HG02840 (cell line): ENCODE results near the gene TTLL11.
"Not testable (repeated sequence)": the region's sequence is repeated elsewhere in the genome, so short reads cannot be mapped to it uniquely, and the experiment has no call there.

Experiments
- ATAC-seq: cut with Tn5 transposase; IDR thresholded peaks from one replicate; pipeline ENCODE4 v1.9.1; 2021; ENCODE audit warnings: mild to moderate bottlenecking, moderate library complexity, moderate number of reproducible peaks; ENCODE audit not compliant: unreplicated experiment, low FRiP score

TTLL11 gene

GRCh38 chr9:122126331-122127261, 33.5 kb upstream of the TTLL11 start:
- ATAC-seq, result no peak

GRCh38 chr9:122125509-122126330, 32.6 kb upstream of the TTLL11 start:
- ATAC-seq, result no peak

- ATAC-seq, result no peak
Measured at GRCh38 chr9:122125158-122125508, 32.0 kb upstream of the TTLL11 start.

- no peak for ATAC-seq
Measured at GRCh38 chr9:122124528-122124927, 31.4 kb upstream of the TTLL11 start.

- no peak for ATAC-seq
Measured at GRCh38 chr9:122124048-122124447, 30.9 kb upstream of the TTLL11 start.

GRCh38 chr9:122122903-122123632, 30.0 kb upstream of the TTLL11 start:
- no peak for ATAC-seq

- no peak for ATAC-seq
Measured at GRCh38 chr9:122122468-122122867, 29.4 kb upstream of the TTLL11 start.

GRCh38 chr9:122121931-122122330, 28.8 kb upstream of the TTLL11 start:
- no peak for ATAC-seq

GRCh38 chr9:122121391-122121790, 28.3 kb upstream of the TTLL11 start:
- no peak for ATAC-seq

- ATAC-seq, result no peak
Measured at GRCh38 chr9:122120316-122121071, 27.4 kb upstream of the TTLL11 start.

- ATAC-seq, result no peak
Measured at GRCh38 chr9:122119721-122120120, 26.6 kb upstream of the TTLL11 start.

GRCh38 chr9:122119166-122119521, 26.0 kb upstream of the TTLL11 start:
- ATAC-seq, result no peak

GRCh38 chr9:122118343-122119165, 25.4 kb upstream of the TTLL11 start:
- ATAC-seq, result no peak

GRCh38 chr9:122117241-122117640, 24.1 kb upstream of the TTLL11 start:
- ATAC-seq, result not testable (repeated sequence)

GRCh38 chr9:122116448-122117173, 23.5 kb upstream of the TTLL11 start:
- ATAC-seq, result no peak

GRCh38 chr9:122116040-122116439, 22.9 kb upstream of the TTLL11 start:
- no peak for ATAC-seq

- ATAC-seq, result no peak
Measured at GRCh38 chr9:122115176-122116035, 22.3 kb upstream of the TTLL11 start.

GRCh38 chr9:122113574-122113973, 20.5 kb upstream of the TTLL11 start:
- ATAC-seq, result no peak
